Stimulated activated memory B cell treated with anti-CD40 and anti-IgM and Interleukin-4, amounts not matched to agents 10 μg/mL and 1 μg/mL and 100 μg/mL, for 72 hours (primary cell): ENCODE results near the gene PCDHGA3.
"Not testable (repeated sequence)": the region's sequence is repeated elsewhere in the genome, so short reads cannot be mapped to it uniquely, and the experiment has no call there.

Experiments used
- ATAC-seq: fragments of 150-1000 bp; cut with Tn5 transposase; 2 replicates; pipeline ENCODE4 v1.10.0; 2021
- H3K27ac Mint-ChIP-seq: one replicate; pipeline ENCODE4 v1.8.0; 2022; ENCODE audit warnings: mild to moderate bottlenecking, mixed read lengths
- H3K27me3 Mint-ChIP-seq: one replicate; pipeline ENCODE4 v1.8.0; 2022; ENCODE audit warnings: mixed read lengths
- H3K36me3 Mint-ChIP-seq: one replicate; pipeline ENCODE4 v1.8.0; 2022; ENCODE audit warnings: mixed read lengths
- H3K4me1 Mint-ChIP-seq: one replicate; pipeline ENCODE4 v1.8.0; 2022; ENCODE audit warnings: mixed read lengths
- H3K4me3 Mint-ChIP-seq: one replicate; pipeline ENCODE4 v1.8.0; 2022; ENCODE audit warnings: mild to moderate bottlenecking, moderate library complexity, mixed read lengths
- H3K9me3 Mint-ChIP-seq: one replicate; pipeline ENCODE4 v1.8.0; 2022; ENCODE audit warnings: mixed read lengths

Gene PCDHGA3

DNA sequence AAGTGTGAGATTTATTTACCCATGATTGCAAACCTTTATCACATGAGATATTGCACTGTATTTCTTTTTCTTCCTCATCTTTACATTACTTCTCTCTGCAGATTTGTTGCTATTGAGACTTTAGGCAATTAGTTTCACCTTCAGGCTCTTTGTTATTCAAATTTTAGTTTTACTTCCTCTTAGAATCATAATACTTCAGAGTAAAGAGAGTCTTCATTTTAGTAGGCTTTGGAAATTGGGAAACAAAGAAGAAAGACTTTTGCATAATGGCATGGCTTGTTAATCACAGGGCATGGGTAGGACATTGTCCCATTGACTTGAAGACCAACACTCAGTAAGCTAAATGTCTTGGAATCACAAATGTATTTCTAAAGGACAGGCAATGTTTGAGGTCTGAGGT is 19.1 kb downstream of the PCDHGA3 start:
- Mint-ChIP-seq H3K9me3 (peaks cover 17% of the 10 kb centered on the region), H3K4me1 (peaks cover 9% of the 10 kb centered on the region), H3K4me3 (peak overlapping the region; percentile 15), H3K27ac (no peak overlapping the region), H3K27me3 (peaks cover 73% of the 10 kb centered on the region), H3K36me3 (peaks cover 8% of the 10 kb centered on the region)
- no peak for ATAC-seq

GRCh38 chr5:141363952-141364660 is 20.5 kb downstream of the PCDHGA3 start, which contains the start of gene PCDHGA5:
TSS of gene PCDHGA5 (plus strand) at chr5:141364162. CDS start at chr5:141364331, 169 bp downstream.
- H3K4me3 Mint-ChIP-seq = no peak within 1 kb of the TSS
- H3K27ac Mint-ChIP-seq = no peak within 1 kb of the TSS
- H3K9me3 Mint-ChIP-seq = peaks cover 15% of the 10 kb centered on the region
- peaks cover 9% of the 10 kb centered on the region for H3K4me1 Mint-ChIP-seq
- no peak for ATAC-seq
- H3K36me3 Mint-ChIP-seq = peaks cover 8% of the 10 kb centered on the region
- peaks cover 62% of the 10 kb centered on the region for H3K27me3 Mint-ChIP-seq

DNA sequence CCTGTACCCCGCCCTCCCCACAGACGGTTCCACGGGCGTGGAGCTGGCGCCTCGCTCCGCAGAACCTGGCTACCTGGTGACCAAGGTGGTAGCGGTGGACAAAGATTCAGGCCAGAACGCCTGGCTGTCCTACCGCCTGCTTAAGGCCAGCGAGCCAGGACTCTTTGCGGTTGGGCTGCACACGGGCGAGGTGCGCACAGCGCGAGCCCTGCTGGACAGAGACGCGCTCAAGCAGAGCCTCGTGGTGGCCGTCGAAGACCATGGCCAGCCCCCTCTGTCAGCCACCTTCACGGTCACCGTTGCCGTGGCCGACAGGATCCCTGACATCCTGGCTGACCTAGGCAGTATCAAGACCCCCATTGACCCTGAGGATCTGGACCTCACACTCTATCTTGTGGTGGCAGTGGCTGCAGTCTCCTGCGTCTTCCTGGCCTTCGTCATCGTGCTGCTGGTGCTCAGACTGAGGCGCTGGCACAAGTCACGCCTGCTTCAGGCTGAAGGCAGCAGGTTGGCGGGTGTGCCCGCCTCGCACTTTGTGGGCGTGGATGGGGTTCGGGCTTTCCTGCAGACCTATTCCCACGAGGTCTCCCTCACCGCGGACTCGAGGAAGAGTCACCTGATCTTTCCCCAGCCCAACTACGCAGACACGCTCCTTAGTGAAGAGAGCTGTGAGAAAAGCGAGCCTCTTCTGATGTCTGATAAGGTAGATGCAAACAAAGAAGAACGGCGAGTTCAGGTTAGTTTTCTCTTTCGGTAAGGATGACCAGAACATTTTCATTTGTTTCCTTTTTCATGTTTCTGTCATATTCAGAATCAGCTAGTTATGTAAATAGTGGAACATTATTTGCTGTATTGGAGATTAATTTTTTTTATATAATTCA is 22.6 kb downstream of the PCDHGA3 start:
- peaks cover 14% of the 10 kb centered on the region for H3K36me3 Mint-ChIP-seq
- no peak for ATAC-seq
- H3K4me3 Mint-ChIP-seq = no peak overlapping the region
- peaks cover 15% of the 10 kb centered on the region for H3K4me1 Mint-ChIP-seq
- H3K9me3 Mint-ChIP-seq = peaks cover 14% of the 10 kb centered on the region
- peaks cover 61% of the 10 kb centered on the region for H3K27me3 Mint-ChIP-seq
- H3K27ac Mint-ChIP-seq = no peak overlapping the region

DNA sequence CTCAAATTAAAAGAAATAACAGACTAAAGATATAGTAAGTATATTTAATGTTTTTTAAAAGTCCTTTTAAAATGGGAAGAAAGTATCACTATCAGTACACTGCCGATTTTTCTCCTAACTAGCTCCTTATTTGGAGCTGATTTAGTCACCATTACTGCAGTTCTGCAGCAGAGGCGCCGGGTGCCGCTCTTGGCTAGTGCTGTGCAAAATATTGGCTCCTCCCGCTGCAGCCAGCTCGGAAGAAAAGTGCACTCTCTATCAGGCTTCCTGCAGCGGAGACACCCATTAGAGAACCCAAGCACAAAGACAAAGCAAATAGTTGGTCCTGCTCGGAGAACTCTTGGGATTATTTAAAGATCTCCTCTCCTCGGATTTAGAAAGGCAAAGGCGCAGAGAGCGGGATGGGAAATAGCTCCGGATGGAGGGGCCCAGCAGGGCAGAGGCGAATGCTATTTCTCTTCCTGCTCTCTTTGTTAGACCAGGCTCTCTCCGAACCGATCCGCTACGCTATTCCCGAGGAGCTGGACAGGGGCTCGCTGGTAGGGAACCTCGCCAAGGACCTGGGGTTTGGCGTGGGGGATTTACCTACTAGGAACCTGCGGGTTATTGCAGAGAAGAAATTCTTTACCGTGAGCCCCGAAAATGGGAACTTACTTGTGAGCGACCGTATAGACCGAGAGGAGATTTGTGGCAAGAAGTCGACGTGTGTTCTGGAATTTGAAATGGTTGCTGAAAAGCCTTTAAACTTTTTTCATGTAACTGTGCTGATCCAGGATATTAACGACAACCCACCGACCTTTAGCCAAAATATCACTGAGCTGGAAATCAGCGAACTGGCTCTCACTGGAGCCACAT is 26.6 kb downstream of the PCDHGA3 start, which contains the start of gene PCDHGB3:
PCDHGB3 (plus strand) TSS at position 249 of the 855 bp plus-strand sequence; CDS start at position 402, 153 bp downstream.
- Mint-ChIP-seq H3K27ac (peak within 1 kb of the TSS; percentile 83), H3K9me3 (peaks cover 3% of the 10 kb centered on the region), H3K27me3 (peaks cover 34% of the 10 kb centered on the region), H3K36me3 (peaks cover 11% of the 10 kb centered on the region), H3K4me1 (peaks cover 6% of the 10 kb centered on the region), H3K4me3 (peak within 1 kb of the TSS; percentile 90)
- peak; percentile 77 for ATAC-seq

DNA sequence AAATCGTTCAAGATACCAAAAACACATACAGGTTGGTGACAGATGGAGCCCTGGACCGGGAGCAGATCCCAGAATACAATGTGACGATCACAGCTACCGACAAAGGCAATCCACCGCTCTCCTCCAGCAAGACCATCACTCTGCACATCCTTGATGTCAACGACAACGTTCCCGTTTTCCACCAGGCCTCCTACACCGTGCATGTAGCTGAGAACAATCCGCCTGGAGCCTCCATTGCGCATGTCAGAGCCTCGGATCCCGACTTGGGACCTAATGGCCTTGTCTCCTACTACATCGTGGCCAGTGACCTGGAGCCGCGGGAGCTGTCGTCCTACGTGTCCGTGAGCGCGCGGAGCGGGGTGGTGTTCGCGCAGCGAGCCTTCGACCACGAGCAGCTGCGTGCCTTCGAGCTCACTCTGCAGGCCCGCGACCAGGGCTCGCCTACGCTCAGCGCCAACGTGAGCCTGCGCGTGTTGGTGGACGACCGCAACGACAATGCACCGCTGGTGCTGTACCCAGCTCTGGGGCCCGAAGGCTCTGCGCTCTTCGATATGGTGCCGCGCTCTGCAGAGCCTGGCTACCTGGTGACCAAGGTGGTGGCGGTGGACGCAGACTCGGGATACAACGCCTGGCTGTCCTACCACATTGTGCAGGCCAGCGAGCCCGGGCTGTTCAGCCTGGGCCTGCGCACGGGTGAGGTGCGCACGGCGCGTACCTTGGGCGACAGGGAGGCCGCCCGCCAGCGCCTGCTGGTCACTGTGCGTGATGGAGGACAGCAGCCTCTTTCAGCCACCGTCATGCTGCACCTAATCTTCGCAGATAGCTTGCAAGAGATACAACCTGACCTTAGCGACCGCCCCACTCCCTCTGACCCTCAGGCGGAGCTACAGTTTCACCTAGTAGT is 28.2 kb downstream of the PCDHGA3 start:
- Mint-ChIP-seq H3K27ac (no peak overlapping the region), H3K36me3 (peaks cover 16% of the 10 kb centered on the region), H3K4me3 (no peak overlapping the region), H3K4me1 (peaks cover 6% of the 10 kb centered on the region), H3K27me3 (peaks cover 19% of the 10 kb centered on the region), H3K9me3 (peaks cover 3% of the 10 kb centered on the region)
- ATAC-seq = no peak

GRCh38 chr5:141373673-141374317 is 30.2 kb downstream of the PCDHGA3 start, which contains the start of gene PCDHGA6:
TSS of gene PCDHGA6 (plus strand) at chr5:141373891. CDS start at chr5:141374084, 193 bp downstream.
- Mint-ChIP-seq H3K36me3 (peaks cover 16% of the 10 kb centered on the region), H3K27me3 (peaks cover 19% of the 10 kb centered on the region), H3K4me3 (no peak within 1 kb of the TSS), H3K4me1 (peaks cover 6% of the 10 kb centered on the region), H3K9me3 (peaks cover 3% of the 10 kb centered on the region), H3K27ac (no peak within 1 kb of the TSS)
- no peak for ATAC-seq

- H3K4me1 Mint-ChIP-seq = peaks cover 6% of the 10 kb centered on the region
- no peak for ATAC-seq
- H3K27me3 Mint-ChIP-seq = peaks cover 19% of the 10 kb centered on the region
- no peak overlapping the region for H3K4me3 Mint-ChIP-seq
- H3K27ac Mint-ChIP-seq = no peak overlapping the region
- peaks cover 16% of the 10 kb centered on the region for H3K36me3 Mint-ChIP-seq
- peaks cover 3% of the 10 kb centered on the region for H3K9me3 Mint-ChIP-seq
Measured at GRCh38 chr5:141374627-141375026, 31.0 kb downstream of the PCDHGA3 start.

DNA sequence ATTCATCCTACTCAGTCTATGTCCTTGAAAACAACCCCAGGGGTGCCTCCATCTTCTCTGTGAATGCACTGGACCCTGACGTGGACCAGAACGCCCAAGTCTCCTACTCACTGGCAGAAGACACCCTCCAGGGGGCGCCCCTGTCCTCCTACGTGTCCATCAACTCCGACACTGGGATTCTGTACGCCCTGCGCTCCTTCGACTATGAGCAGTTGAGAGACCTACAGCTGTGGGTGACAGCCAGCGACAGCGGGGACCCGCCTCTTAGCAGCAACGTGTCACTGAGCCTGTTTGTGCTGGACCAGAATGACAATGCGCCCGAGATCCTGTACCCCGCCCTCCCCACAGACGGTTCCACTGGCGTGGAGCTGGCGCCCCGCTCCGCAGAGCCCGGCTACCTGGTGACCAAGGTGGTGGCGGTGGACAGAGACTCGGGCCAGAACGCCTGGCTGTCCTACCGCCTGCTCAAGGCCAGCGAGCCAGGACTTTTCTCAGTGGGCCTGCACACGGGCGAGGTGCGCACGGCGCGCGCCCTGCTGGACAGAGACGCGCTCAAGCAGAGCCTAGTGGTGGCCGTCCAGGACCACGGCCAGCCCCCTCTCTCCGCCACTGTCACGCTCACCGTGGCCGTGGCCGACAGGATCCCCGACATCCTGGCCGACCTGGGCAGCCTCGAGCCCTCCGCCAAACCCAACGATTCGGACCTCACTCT is 32.0 kb downstream of the PCDHGA3 start:
- H3K4me3 Mint-ChIP-seq, H3K27me3 Mint-ChIP-seq, H3K4me1 Mint-ChIP-seq, H3K27ac Mint-ChIP-seq, ATAC-seq, H3K9me3 Mint-ChIP-seq: not testable (repeated sequence)
- peaks cover 11% of the 10 kb centered on the region for H3K36me3 Mint-ChIP-seq

DNA sequence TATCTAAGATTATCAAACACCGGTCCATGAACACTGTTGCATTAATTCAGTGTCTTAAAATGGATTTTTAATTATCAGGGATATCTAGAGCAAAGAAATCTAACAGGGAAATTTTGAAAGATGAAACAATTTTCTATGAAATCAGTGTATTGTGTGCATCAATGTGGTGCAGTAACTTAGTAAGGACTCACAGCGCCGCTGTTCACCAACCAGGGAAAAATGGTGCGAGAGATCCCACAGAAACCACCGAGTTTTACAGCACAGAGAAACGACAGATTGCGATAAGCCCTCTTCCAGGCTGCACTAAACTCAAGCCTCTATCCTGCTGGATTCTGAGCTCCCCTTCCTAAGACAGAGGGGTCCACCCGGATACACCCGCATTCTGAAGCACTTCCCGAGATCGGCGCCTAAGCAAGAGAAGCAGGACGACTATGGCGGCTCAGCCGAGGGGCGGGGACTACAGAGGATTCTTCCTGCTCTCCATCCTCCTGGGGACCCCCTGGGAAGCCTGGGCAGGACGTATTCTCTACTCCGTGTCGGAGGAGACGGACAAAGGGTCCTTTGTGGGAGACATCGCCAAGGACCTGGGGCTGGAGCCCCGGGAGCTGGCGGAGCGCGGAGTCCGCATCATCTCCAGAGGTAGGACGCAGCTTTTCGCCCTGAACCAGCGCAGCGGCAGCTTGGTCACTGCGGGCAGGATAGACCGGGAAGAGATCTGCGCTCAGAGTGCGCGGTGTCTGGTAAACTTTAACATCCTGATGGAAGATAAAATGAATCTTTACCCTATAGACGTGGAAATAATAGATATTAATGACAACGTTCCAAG is 39.1 kb downstream of the PCDHGA3 start, which contains the start of gene PCDHGA7:
PCDHGA7 (plus strand) TSS at position 274 of the 826 bp plus-strand sequence; CDS start at position 432, 158 bp downstream.
- ATAC-seq = no peak
- Mint-ChIP-seq H3K27ac (peak within 1 kb of the TSS; percentile 70), H3K4me3 (peak within 1 kb of the TSS; percentile 76), H3K36me3 (peaks cover 5% of the 10 kb centered on the region), H3K4me1 (peaks cover 4% of the 10 kb centered on the region), H3K9me3 (no peaks in the 10 kb centered on the region), H3K27me3 (peaks cover 44% of the 10 kb centered on the region)

DNA sequence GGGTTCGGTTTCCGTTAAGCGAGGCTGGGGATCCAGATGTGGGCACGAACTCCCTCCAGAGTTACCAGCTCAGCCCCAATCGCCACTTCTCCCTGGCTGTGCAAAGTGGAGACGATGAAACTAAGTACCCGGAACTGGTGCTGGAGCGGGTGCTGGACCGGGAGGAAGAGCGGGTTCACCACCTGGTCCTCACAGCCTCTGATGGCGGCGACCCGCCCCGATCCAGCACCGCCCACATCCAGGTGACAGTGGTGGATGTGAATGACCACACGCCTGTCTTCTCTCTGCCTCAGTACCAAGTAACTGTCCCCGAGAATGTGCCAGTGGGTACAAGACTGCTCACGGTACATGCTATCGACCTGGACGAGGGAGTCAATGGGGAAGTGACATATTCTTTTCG is 39.7 kb downstream of the PCDHGA3 start:
- peaks cover under 1% of the 10 kb centered on the region for H3K9me3 Mint-ChIP-seq
- H3K4me3 Mint-ChIP-seq = no peak overlapping the region
- H3K27me3 Mint-ChIP-seq = peaks cover 47% of the 10 kb centered on the region
- H3K36me3 Mint-ChIP-seq = peaks cover 5% of the 10 kb centered on the region
- ATAC-seq = no peak
- H3K4me1 Mint-ChIP-seq = peaks cover 4% of the 10 kb centered on the region
- peak overlapping the region; percentile 70 for H3K27ac Mint-ChIP-seq

DNA sequence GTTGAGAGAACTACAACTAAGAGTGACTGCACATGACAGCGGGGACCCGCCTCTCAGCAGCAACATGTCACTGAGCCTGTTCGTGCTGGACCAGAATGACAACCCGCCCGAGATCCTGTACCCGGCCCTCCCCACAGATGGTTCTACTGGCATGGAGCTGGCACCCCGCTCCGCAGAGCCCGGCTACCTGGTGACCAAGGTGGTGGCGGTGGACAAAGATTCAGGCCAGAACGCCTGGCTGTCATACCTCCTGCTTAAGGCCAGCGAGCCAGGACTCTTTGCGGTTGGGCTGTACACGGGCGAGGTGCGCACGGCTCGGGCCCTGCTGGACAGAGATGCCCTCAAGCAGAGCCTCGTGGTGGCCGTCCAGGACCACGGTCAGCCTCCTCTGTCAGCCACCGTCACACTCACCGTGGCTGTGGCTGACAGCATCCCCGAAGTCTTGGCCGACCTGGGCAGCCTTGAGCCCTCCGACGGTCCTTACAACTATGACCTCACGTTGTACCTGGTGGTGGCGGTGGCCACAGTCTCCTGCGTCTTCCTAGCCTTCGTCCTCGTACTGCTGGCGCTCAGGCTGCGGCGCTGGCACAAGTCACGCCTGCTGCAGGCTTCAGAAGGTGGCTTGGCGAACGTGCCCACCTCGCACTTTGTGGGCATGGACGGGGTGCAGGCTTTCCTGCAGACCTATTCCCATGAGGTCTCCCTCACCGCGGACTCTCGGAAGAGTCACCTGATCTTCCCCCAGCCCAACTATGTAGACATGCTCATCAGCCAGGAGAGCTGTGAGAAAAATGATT is 41.0 kb downstream of the PCDHGA3 start:
- Mint-ChIP-seq H3K4me1 (peaks cover 4% of the 10 kb centered on the region), H3K9me3 (peaks cover 6% of the 10 kb centered on the region), H3K27me3 (peaks cover 60% of the 10 kb centered on the region), H3K27ac (no peak overlapping the region), H3K36me3 (peaks cover 5% of the 10 kb centered on the region), H3K4me3 (no peak overlapping the region)
- ATAC-seq = no peak
